NCI-H345 treated with DMSO at 0.1 percent for 48 hours (cell line): ENCODE results near the gene PRPSAP2.
"Not testable (repeated sequence)": the region's sequence is repeated elsewhere in the genome, so short reads cannot be mapped to it uniquely, and the experiment has no call there.

Source experiments
- DNase-seq: peaks from one replicate; lab custom pipeline; 2025; ENCODE audit not compliant: unreplicated experiment; lab: John Stamatoyannopoulos, UW

The PRPSAP2 gene

DNA sequence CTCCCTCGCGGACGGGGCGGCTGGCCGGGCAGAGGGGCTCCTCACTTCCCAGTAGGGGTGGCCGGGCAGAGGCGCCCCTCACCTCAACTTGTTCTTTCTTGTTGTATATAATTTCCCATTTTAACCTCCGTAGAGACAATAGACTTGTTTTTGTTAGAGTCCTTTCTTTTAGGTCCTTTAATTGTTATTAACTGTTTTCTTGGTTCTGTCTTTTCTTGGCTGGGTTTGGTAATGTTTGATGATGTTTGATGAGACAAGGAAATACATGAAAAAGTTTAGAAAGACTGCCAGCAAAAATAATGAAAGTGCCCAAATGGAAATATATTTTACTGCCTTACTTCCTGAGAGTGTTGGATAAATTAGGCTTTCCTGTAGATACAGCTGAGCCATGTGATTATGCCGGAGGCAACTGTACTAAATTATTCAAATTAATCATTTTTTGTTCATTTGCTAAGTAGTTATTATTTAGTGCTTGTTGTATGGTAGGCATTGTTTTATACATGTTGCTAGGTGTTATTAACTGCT, 30.9 kb downstream of the PRPSAP2 start:
- no peak for DNase-seq

DNA sequence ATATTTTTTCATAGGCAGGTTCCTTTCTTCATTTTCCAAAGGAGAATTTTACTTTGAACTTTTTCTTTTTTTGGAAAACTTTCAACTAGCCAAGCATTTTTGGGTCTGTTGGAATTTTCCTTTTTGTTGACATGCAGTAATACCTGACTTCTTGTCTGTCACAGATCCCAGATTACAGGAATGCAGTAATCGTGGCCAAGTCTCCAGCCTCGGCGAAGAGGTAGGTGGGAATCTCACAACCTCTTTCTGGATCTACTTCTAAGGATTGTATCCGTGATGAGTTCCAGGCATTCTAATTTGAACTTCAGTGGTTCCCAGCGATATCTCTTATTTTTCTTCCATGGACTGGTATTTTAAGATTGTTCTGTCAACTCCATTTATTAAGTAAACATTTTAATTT, 31.7 kb downstream of the PRPSAP2 start:
- DNase-seq: no peak

- DNase-seq: no peak
Measured at GRCh38 chr17:18891541-18891940, 33.6 kb downstream of the PRPSAP2 start.

DNA sequence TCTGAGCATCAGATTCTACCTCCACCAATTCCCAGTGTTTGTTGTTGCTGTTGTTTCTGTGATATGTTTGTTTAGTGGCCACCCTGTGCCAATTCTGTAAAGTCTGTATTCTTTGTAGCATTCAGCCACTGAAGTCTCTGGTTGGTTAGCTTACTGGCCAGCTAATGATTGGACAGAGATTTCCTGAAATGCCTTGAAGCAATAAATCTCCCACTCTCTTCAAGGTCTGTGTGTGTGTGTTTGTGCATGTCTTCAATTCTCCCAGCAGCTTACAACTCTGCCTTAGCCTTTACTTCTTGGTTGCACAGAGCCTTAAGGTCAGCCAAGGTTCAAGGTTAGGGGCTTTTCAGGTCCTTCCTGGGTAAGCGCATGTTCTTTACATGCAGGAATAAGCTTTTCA, 38.2 kb downstream of the PRPSAP2 start:
- DNase-seq: no peak

DNA sequence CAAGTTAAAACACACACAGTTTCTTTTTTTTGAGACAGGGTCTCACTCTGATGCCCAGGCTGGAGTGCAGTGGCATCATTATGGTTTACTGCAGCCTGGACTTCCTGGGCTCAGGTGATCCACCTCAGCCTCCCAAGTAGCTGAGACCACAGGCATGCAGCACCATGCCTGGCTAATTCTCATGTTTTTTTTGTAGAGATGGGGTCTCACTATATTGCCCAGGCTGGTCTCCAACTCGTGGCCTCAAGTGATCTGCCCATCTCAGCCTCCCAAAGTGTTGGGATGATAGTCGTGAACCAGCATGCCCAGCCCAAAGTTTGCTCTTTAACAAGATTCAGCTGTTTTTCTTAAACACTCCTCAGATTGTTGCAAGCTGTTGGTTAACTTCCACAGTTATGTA, 39.0 kb downstream of the PRPSAP2 start:
- no peak for DNase-seq

GRCh38 chr17:18904482-18904881, 46.6 kb downstream of the PRPSAP2 start:
- no peak for DNase-seq

GRCh38 chr17:18905226-18905625, 47.3 kb downstream of the PRPSAP2 start:
- DNase-seq: no peak

DNA sequence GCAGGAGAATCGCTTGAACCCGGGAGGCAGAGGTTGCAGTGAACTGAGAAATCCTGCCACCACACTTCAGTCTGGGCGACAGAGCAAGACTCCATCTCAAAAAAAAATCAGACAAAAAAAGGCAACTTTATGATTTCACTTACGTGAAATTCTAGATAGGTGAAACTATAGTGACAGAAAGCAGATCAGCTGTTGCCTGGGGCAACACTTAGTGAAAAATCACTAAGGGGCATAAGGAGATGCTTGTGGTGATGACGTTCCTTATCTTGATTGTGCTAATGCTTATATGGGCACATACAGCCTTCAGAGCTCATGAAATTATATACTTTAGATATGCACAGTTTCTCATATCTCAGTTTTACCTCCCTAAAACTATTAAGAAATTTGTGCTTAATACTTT, 52.4 kb downstream of the PRPSAP2 start:
- no peak for DNase-seq

GRCh38 chr17:18910881-18911280, 53.0 kb downstream of the PRPSAP2 start:
- DNase-seq: no peak

DNA sequence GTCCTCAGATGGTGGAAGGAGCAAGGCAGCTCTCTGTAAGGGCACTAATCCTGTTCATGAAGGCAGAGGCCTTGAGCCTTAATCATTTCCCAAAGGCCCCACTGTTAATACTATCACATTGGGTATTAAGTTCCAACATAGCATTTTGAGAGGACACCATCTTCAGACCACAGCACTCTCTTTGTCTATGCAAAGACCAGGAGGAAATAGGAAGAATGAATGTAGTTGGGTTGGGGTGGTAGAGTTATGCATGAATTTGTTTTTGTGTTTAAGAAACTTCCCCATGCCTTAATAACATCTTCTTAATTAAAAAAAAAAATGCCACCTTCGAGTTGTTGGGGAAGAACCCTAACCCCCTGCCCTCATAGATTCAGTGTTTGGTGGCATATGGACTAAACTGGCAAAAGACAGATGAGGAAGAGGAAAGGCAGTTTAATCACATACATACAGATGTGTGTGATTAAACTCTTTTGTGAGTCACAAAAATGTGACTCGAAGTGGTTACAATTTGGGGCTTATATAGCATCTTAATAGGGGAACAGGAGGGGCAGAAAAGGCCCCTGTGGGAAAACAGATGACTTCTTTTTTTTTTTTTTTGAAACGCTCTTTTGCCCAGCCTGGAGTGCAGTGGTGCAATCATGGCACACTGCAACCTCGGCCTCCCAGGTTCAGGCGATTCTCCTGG, 59.0 kb downstream of the PRPSAP2 start:
- DNase-seq: no peak

GRCh38 chr17:18917506-18918032, 59.6 kb downstream of the PRPSAP2 start:
- no peak for DNase-seq

DNA sequence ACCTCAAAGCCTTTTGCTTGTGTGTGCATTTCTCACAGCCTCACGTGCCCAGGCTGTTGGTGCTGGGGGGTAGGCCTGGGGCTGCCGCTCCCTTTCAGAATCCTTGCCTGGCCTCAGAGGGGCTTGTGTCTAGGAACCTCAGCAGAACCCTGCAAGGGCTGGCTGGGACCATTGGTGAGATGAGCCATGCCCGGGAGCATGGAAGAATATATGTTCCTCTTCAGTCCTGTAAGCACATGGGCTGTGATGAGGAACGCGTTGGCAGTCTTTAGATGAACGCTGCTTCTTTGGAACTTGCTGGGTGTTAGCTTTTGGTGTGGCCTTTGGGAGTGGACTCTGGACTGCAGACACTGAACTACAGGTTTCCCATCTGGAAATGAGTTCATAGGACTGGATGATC, 62.0 kb downstream of the PRPSAP2 start:
- DNase-seq: no peak

DNA sequence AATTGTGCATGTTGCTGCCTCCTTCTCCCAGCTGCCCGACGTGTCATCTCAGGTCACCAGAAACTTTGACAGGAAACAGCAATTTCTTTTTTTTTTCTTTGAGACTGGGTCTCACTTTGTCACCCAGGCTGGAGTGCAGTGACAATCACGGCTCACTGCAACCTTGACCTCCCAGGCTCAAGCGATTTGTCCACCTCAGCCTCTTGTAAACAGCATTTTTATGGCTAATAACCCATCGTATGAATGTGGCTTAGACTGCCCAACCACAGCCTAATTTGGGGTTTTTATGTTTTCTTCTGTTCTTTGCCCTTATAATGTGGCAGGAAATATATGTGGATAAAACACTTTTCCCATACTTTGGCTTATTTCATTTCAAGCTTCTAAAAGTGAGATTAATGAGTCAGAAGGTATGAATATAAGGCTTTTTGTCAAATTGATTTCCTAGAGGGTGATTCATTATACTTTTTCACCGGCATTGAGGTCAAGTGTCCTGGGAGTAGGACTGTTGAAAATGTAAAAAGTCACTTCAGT, 63.0 kb downstream of the PRPSAP2 start:
- no peak for DNase-seq

GRCh38 chr17:18921485-18921884, 63.6 kb downstream of the PRPSAP2 start:
- DNase-seq: no peak

GRCh38 chr17:18921912-18922451, 64.1 kb downstream of the PRPSAP2 start:
- no peak for DNase-seq

DNA sequence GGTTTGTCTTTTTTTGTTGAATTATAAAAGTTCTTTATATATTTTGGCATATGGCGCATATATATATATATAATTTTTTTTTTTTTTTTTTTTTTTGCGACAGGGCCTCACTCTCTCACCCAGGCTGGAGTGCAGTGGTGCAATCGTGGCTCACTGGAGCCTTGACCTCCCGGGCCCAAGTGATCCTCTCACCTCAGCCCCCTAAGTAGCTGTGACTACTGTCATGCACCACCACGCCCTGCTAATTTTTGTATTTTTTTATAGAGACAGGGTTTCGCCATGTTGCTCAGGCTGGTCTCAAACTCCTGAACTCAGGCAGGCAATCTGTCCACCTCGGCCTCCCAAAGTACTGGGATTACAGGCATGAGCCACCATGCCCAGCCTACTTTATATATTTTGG, 64.7 kb downstream of the PRPSAP2 start:
- DNase-seq: not testable (repeated sequence)

DNA sequence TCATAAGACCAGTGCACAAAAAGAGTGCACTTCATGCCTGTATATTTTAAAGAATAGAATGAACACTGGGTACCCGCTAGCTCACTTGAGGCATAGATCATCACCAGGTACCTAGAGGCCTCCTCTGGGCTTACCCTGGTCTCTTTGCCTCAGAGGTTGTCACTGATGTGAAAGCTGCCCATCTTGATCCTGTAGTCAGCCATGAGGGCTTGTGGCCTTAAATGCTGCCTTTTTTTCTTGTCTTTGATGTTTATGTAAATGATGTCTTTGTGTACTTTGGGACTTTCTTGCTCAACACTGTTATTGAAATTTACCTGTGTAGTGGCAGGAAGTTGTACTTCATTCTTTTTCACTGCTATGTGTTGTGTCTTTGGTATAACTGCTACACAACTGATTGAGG, 67.3 kb downstream of the PRPSAP2 start:
- no peak for DNase-seq

GRCh38 chr17:18928628-18929125, 70.7 kb downstream of the PRPSAP2 start:
- DNase-seq: no peak

GRCh38 chr17:18932360-18933055, 74.6 kb downstream of the PRPSAP2 start:
- no peak for DNase-seq

GRCh38 chr17:18933102-18934058, 75.4 kb downstream of the PRPSAP2 start:
- no peak for DNase-seq
